ENCODE results near the gene PSMD14. TPM values are rescaled to one million over a fixed set of nuclear protein-coding genes. Genes with fewer than 3 reads are reported as not detected.

Gene PSMD14
- total RNA-seq, 2 donors from 2014 or later, result 6.6 to 26.2 TPM

- no peak for TF ChIP-seq POLR2A (IDR thresholded peaks at IDR 0.05)
- TF ChIP-seq, protein P1, sequence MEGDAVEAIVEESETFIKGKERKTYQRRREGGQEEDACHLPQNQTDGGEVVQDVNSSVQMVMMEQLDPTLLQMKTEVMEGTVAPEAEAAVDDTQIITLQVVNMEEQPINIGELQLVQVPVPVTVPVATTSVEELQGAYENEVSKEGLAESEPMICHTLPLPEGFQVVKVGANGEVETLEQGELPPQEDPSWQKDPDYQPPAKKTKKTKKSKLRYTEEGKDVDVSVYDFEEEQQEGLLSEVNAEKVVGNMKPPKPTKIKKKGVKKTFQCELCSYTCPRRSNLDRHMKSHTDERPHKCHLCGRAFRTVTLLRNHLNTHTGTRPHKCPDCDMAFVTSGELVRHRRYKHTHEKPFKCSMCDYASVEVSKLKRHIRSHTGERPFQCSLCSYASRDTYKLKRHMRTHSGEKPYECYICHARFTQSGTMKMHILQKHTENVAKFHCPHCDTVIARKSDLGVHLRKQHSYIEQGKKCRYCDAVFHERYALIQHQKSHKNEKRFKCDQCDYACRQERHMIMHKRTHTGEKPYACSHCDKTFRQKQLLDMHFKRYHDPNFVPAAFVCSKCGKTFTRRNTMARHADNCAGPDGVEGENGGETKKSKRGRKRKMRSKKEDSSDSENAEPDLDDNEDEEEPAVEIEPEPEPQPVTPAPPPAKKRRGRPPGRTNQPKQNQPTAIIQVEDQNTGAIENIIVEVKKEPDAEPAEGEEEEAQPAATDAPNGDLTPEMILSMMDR (IDR thresholded peaks at IDR 0.05), result no peak
- intact Hi-C loops (cut with DNase I), result no loop called here
These were observed 123.9 kb downstream of the PSMD14 start for GRCh38 chr2:161432107-161432506.

GRCh38 chr2:161434118-161434517 is 125.9 kb downstream of the PSMD14 start:
- H3K4me1 ChIP-seq, result no peaks in the 10 kb centered on the region
- no peak overlapping the region for H3K4me3 ChIP-seq
- ATAC-seq, result no peak
- WGBS, 2 donors, result 29 to 33% methylated on average over 1 of the region's 1 CpG
- no peak for DNase-seq
- H3K27ac ChIP-seq, result no peak overlapping the region
- no peaks in the 10 kb centered on the region for H3K9me3 ChIP-seq
- TF ChIP-seq, protein P1 (IDR thresholded peaks at IDR 0.05), result no peak
- TF ChIP-seq POLR2A (IDR thresholded peaks at IDR 0.05), result no peak
- H3K36me3 ChIP-seq (replicated peaks in 1 of 2; ENCODE audit: insufficient read depth in 1 of 2, low read depth in 2 of 2), result no peaks in the 10 kb centered on the region
- intact Hi-C loops (cut with DNase I), result no loop called here
- no peaks in the 10 kb centered on the region for H3K27me3 ChIP-seq

More at GRCh38 chr2:161432107-161432506, 123.9 kb downstream of the PSMD14 start:
- H3K27ac ChIP-seq, result no peak overlapping the region
- DNase-seq, result no peak
- no peaks in the 10 kb centered on the region for H3K36me3 ChIP-seq (replicated peaks in 1 of 2; ENCODE audit: insufficient read depth in 1 of 2, low read depth in 2 of 2)
- H3K4me1 ChIP-seq, result peaks cover 4% of the 10 kb centered on the region
- peaks cover 0 to 13% of the 10 kb centered on the region in 2 donors for H3K27me3 ChIP-seq
- no peaks in the 10 kb centered on the region for H3K9me3 ChIP-seq
- no peak overlapping the region for H3K4me3 ChIP-seq
- no peak for ATAC-seq
- WGBS, 2 donors, result 73 to 83% methylated on average over 3 of the region's 3 CpGs

DNA sequence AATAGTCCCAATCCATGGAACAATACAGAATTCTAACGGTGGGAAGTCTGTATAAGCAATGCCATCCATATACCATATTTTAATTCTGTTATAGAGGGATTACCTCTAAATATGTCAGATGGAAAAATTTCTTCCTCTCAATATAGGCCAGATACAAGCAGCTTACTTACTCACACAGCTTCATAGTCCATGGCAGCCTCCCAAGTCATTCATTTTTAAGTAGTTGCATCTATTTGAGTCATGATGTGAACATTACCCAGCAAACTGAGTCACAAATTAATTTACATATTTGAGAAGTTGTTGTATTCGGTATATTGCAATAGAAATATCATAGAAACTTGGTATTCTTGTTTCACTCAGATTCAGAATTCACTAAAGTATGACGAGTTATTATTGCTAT is 128.2 kb downstream of the PSMD14 start:
- ATAC-seq (no peak), DNase-seq (no peak)
- Histone ChIP-seq H3K27me3 (no peaks in the 10 kb centered on the region), H3K4me1 (no peaks in the 10 kb centered on the region), H3K27ac (no peak overlapping the region), H3K36me3 (replicated peaks in 1 of 2; ENCODE audit: insufficient read depth in 1 of 2, low read depth in 2 of 2) (no peaks in the 10 kb centered on the region), H3K4me3 (no peak overlapping the region), H3K9me3 (no peaks in the 10 kb centered on the region)
- intact Hi-C loops (cut with DNase I), result no loop called here
- TF ChIP-seq POLR2A (IDR thresholded peaks at IDR 0.05), result no peak
- TF ChIP-seq, protein P1 (IDR thresholded peaks at IDR 0.05), result no peak
- WGBS, 2 donors, result 63 to 69% methylated on average over 3 of the region's 3 CpGs

GRCh38 chr2:161438598-161438997 is 130.4 kb downstream of the PSMD14 start:
- ATAC-seq, result no peak
- Histone ChIP-seq H3K27ac (no peak overlapping the region), H3K9me3 (no peaks in the 10 kb centered on the region), H3K4me1 (no peaks in the 10 kb centered on the region), H3K4me3 (no peak overlapping the region), H3K27me3 (no peaks in the 10 kb centered on the region), H3K36me3 (replicated peaks in 1 of 2; ENCODE audit: insufficient read depth in 1 of 2, low read depth in 2 of 2) (no peaks in the 10 kb centered on the region)
- 33 to 37% methylated on average over 2 of the region's 2 CpGs for WGBS, 2 donors
- no peak for TF ChIP-seq POLR2A (IDR thresholded peaks at IDR 0.05)
- TF ChIP-seq, protein P1 (IDR thresholded peaks at IDR 0.05), result no peak
- no peak for DNase-seq
- intact Hi-C loops (cut with DNase I), result no loop called here

- 88% methylated on average over 12 of the region's 12 CpGs for WGBS, 2 donors
- no peak for DNase-seq
- H3K27me3 ChIP-seq, result no peaks in the 10 kb centered on the region
- TF ChIP-seq, protein P1 (IDR thresholded peaks at IDR 0.05), result no peak
- TF ChIP-seq POLR2A (IDR thresholded peaks at IDR 0.05), result no peak
- intact Hi-C loops (cut with DNase I), result no loop called here
- H3K36me3 ChIP-seq (replicated peaks in 1 of 2; ENCODE audit: insufficient read depth in 1 of 2, low read depth in 2 of 2), result no peaks in the 10 kb centered on the region
- H3K4me3 ChIP-seq, result no peak overlapping the region
- ATAC-seq, result no peak
- no peaks in the 10 kb centered on the region for H3K4me1 ChIP-seq
- no peak overlapping the region for H3K27ac ChIP-seq
- no peaks in the 10 kb centered on the region for H3K9me3 ChIP-seq
These were observed 136.9 kb downstream of the PSMD14 start for GRCh38 chr2:161445097-161445496.

All from body of pancreas (tissue), 4 donors.